H1 (cell line): ENCODE results near the gene SLC12A6. TPM values are rescaled to one million over a fixed set of nuclear protein-coding genes. Genes with fewer than 3 reads are reported as not detected.

Experiments
- CTCF ChIA-PET: fragments of 300-600 bp; sonication (Branson Sonifier 250); formaldehyde crosslinking; loops from one replicate; lab custom pipeline; 2021; ENCODE audit not compliant: partially characterized antibody; lab: Charles Lee
- POLR2A ChIA-PET: fragments of 300-600 bp; sonication (Branson Sonifier 250); formaldehyde crosslinking; loops from one replicate; lab custom pipeline; 2021; ENCODE audit warnings: inconsistent platforms; ENCODE audit not compliant: partially characterized antibody; lab: Charles Lee
- DNase-seq, 2 experiments: peaks; one replicate each; pipeline versions ENCODE4 v3.0.0 to v3.0.0-alpha.2; 2010 to 2022; ENCODE audit warnings: low spot score in 2 of 2, low read depth in 1 of 2, mixed read lengths in 1 of 2
- FAIRE-seq: peaks from 2 replicates; lab custom pipeline; 2011; peaks lifted over from hg19 to GRCh38; lab: Jason Lieb, UNC
- H2AFZ ChIP-seq: 2 replicates; pipeline ENCODE4 v1.8.1; 2012; ENCODE audit warnings: low read length, inconsistent platforms
- H2AK5ac ChIP-seq: 2 replicates; pipeline ENCODE4 v1.6.1; 2013; ENCODE audit warnings: low read depth, low read length
- H2BK120ac ChIP-seq: replicated peaks from 2 replicates; pipeline ENCODE3; 2013; ENCODE audit warnings: low read depth, low read length, inconsistent platforms
- H2BK12ac ChIP-seq: 2 replicates; pipeline ENCODE4 v1.6.1; 2013; ENCODE audit warnings: low read depth, low read length
- H2BK15ac ChIP-seq: 2 replicates; pipeline ENCODE4 v1.6.1; 2013; ENCODE audit warnings: low read length
- H2BK20ac ChIP-seq: 2 replicates; pipeline ENCODE4 v1.6.1; 2013; ENCODE audit warnings: low read length
- H2BK5ac ChIP-seq: 2 replicates; pipeline ENCODE4 v1.6.1; 2013; ENCODE audit warnings: low read depth, low read length
- H3K14ac ChIP-seq: 2 replicates; pipeline ENCODE4 v1.6.1; 2013; ENCODE audit warnings: inconsistent platforms; ENCODE audit not compliant: insufficient read length
- H3K18ac ChIP-seq: 2 replicates; pipeline ENCODE4 v1.6.1; 2013; ENCODE audit warnings: low read length; ENCODE audit errors: extremely low read depth
- H3K23ac ChIP-seq: 2 replicates; pipeline ENCODE4 v1.6.1; 2013; ENCODE audit warnings: inconsistent platforms; ENCODE audit not compliant: insufficient read length
- H3K23me2 ChIP-seq: 2 replicates; pipeline ENCODE4 v1.6.1; 2013; ENCODE audit warnings: low read depth, low read length
- H3K27ac ChIP-seq: 2 replicates; pipeline ENCODE4 v1.6.1; 2011; ENCODE audit warnings: low read depth, low read length, inconsistent platforms
- H3K27me3 ChIP-seq, 4 experiments: replicated peaks in 1 of 4; 1 replicate in 1 of 4; 2 replicates in 3 of 4; pipeline versions ENCODE4 v1.6.1 to v1.8.1; 2011 to 2013; ENCODE audit warnings: low read length in 3 of 4, mild to moderate bottlenecking in 3 of 4, inconsistent platforms in 2 of 4, mixed read lengths in 2 of 4, moderate library complexity in 1 of 4; ENCODE audit not compliant: control insufficient read depth in 3 of 4, insufficient read depth in 3 of 4; ENCODE audit errors: extremely low read depth in 1 of 4
- H3K36me3 ChIP-seq, 4 experiments: 2 replicates each; pipeline versions ENCODE4 v1.6.1 to v1.8.1; 2011 to 2013; ENCODE audit warnings: mild to moderate bottlenecking in 4 of 4, low read length in 3 of 4, moderate library complexity in 2 of 4, control low read depth in 1 of 4, inconsistent platforms in 1 of 4; ENCODE audit not compliant: insufficient read depth in 4 of 4, control insufficient read depth in 2 of 4
- H3K4ac ChIP-seq: replicated peaks from 2 replicates; pipeline ENCODE3; 2013; ENCODE audit warnings: low read length, low read depth, mixed read lengths, inconsistent platforms; ENCODE audit not compliant: insufficient read length
- H3K4me1 ChIP-seq, 4 experiments: replicated peaks in 1 of 4; 1 replicate in 1 of 4; 2 replicates in 3 of 4; pipeline versions ENCODE4 v1.6.1 to v1.8.1; 2011 to 2013; ENCODE audit warnings: low read length in 3 of 4, inconsistent platforms in 2 of 4, mixed read lengths in 1 of 4; ENCODE audit not compliant: insufficient read depth in 4 of 4, control insufficient read depth in 3 of 4
- H3K4me2 ChIP-seq, 2 experiments: 2 replicates each; pipeline versions ENCODE4 v1.6.1 to v1.8.1; 2011 to 2013; ENCODE audit warnings: low read depth in 2 of 2, low read length in 2 of 2, control low read depth in 1 of 2, inconsistent platforms in 1 of 2, mild to moderate bottlenecking in 1 of 2; ENCODE audit not compliant: insufficient read depth in 1 of 2
- H3K4me3 ChIP-seq, 4 experiments: fragments of 200-600, 300-600 bp in 1 of 4; sonication (generic), shearing (Covaris generic), sonication (Bioruptor Twin) in 1 of 4; 2 replicates each; pipeline versions ENCODE4 v1.5.1 to v1.8.1; 2011 to 2016; ENCODE audit warnings: low read length in 4 of 4, low read depth in 3 of 4, control low read depth in 2 of 4, inconsistent platforms in 2 of 4, mild to moderate bottlenecking in 2 of 4, mixed read lengths in 1 of 4, moderate library complexity in 1 of 4; ENCODE audit not compliant: insufficient read depth in 2 of 4; ENCODE audit errors: extremely low read depth in 1 of 4
- H3K56ac ChIP-seq: replicated peaks from 2 replicates; pipeline ENCODE3; 2013; ENCODE audit warnings: low read depth, mild to moderate bottlenecking, mixed read lengths, low read length, inconsistent platforms; ENCODE audit not compliant: insufficient read length
- H3K79me1 ChIP-seq: 2 replicates; pipeline ENCODE4 v1.6.1; 2013; ENCODE audit warnings: low read depth, low read length, control low read depth
- H3K79me2 ChIP-seq, 2 experiments: 2 replicates each; pipeline versions ENCODE4 v1.6.1 to v1.8.1; 2012 to 2013; ENCODE audit warnings: low read length in 2 of 2, mild to moderate bottlenecking in 2 of 2, inconsistent platforms in 1 of 2; ENCODE audit not compliant: insufficient read depth in 2 of 2, control insufficient read depth in 1 of 2
- H3K9ac ChIP-seq, 4 experiments: replicated peaks in 1 of 4; 1 replicate in 1 of 4; 2 replicates in 3 of 4; pipeline versions ENCODE4 v1.6.1 to v1.8.1; 2011 to 2013; ENCODE audit warnings: low read depth in 3 of 4, low read length in 3 of 4, control low read depth in 2 of 4, mild to moderate bottlenecking in 2 of 4, moderate library complexity in 2 of 4, inconsistent platforms in 1 of 4; ENCODE audit errors: extremely low read depth in 1 of 4
- H3K9me3 ChIP-seq, 2 experiments: 2 replicates each; pipeline versions ENCODE4 v1.6.1 to v1.8.1; 2012 to 2013; ENCODE audit warnings: mild to moderate bottlenecking in 2 of 2, moderate library complexity in 2 of 2, control low read depth in 1 of 2, inconsistent platforms in 1 of 2, low read depth in 1 of 2, low read length in 1 of 2, mixed read lengths in 1 of 2; ENCODE audit not compliant: insufficient read depth in 2 of 2
- H4K20me1 ChIP-seq, 2 experiments: replicated peaks in 1 of 2; 2 replicates each; pipeline versions ENCODE3 to v1.8.1; 2011 to 2013; ENCODE audit warnings: inconsistent platforms in 2 of 2, low read length in 2 of 2, mild to moderate bottlenecking in 1 of 2; ENCODE audit not compliant: insufficient read depth in 2 of 2, control insufficient read depth in 1 of 2
- H4K5ac ChIP-seq: 2 replicates; pipeline ENCODE4 v1.6.1; 2013; ENCODE audit warnings: low read length, low read depth, mixed read lengths, inconsistent platforms; ENCODE audit not compliant: insufficient read length
- H4K8ac ChIP-seq: 2 replicates; pipeline ENCODE4 v1.8.0; 2013; ENCODE audit warnings: mild to moderate bottlenecking, moderate library complexity, low read length, inconsistent platforms; ENCODE audit not compliant: insufficient read depth; ENCODE audit errors: extremely low read depth
- H4K91ac ChIP-seq: replicated peaks from 2 replicates; pipeline ENCODE3; 2013; ENCODE audit warnings: low read length, mixed read lengths, inconsistent platforms; ENCODE audit not compliant: insufficient read length
- ASH2L ChIP-seq: fragments of 200-600, 300-600 bp; sonication (generic); IDR thresholded peaks from one replicate; pipeline ENCODE4 v1.7.1; 2017; ENCODE audit warnings: low read length
- CBX5 ChIP-seq: fragments of 300-800, 300-1000 bp; sonication (generic); IDR thresholded peaks from 2 replicates; pipeline ENCODE4 v1.7.1; 2016; ENCODE audit warnings: antibody characterized with exemption, low read length, low read depth
- CBX8 ChIP-seq: fragments of 300-800, 300-1000 bp; sonication (generic); IDR thresholded peaks from 2 replicates; pipeline ENCODE4 v1.7.1; 2016; ENCODE audit warnings: low read depth, low read length, borderline replicate concordance
- CHD1 ChIP-seq: IDR thresholded peaks from 2 replicates; pipeline ENCODE4 v1.6.1; 2012; ENCODE audit warnings: low read depth, low read length, improper control_type of control experiment
- CTBP2 ChIP-seq: IDR thresholded peaks from 2 replicates; pipeline ENCODE4 v1.7.0; 2011; ENCODE audit warnings: borderline replicate concordance, mild to moderate bottlenecking, moderate library complexity, mixed read lengths, low read length; ENCODE audit not compliant: insufficient read depth, insufficient read length
- JUN ChIP-seq: IDR thresholded peaks from 2 replicates; pipeline ENCODE4 v1.6.1; 2011; ENCODE audit warnings: low read depth, mild to moderate bottlenecking, improper control_type of control experiment, low read length
- JUND ChIP-seq: IDR thresholded peaks from 2 replicates; pipeline ENCODE4 v1.6.1; 2011; ENCODE audit warnings: mild to moderate bottlenecking, improper control_type of control experiment, low read length
- KDM5A ChIP-seq: fragments of 200-600 bp; IDR thresholded peaks from 2 replicates; pipeline ENCODE4 v1.7.1; 2012; ENCODE audit warnings: mild to moderate bottlenecking, low read length, inconsistent platforms, mixed read lengths
- POLR2A ChIP-seq, 2 experiments: IDR thresholded peaks; 1 replicate in 1 of 2; 2 replicates in 1 of 2; pipeline ENCODE4 v1.6.1; 2011; ENCODE audit warnings: low read depth in 2 of 2, low read length in 2 of 2, mild to moderate bottlenecking in 2 of 2; ENCODE audit errors: control extremely low read depth in 1 of 2
- POU5F1 ChIP-seq: IDR thresholded peaks from 2 replicates; pipeline ENCODE4 v1.6.1; 2011; ENCODE audit warnings: low read depth, mild to moderate bottlenecking, low read length, moderate library complexity
- SP2 ChIP-seq: IDR thresholded peaks from 2 replicates; pipeline ENCODE4 v1.6.1; 2012; ENCODE audit warnings: mild to moderate bottlenecking, low read length, inconsistent platforms
- TEAD4 ChIP-seq: IDR thresholded peaks from 2 replicates; pipeline ENCODE4 v1.6.1; 2012; ENCODE audit warnings: low read depth, low read length, inconsistent platforms, mixed read lengths
- WGBS, 2 experiments: shearing (Covaris generic) in 1 of 2; methylation state at CpG; one replicate each; pipeline versions ENCODE4 v1.1.6 to v1.1.7; 2013 to 2015; ENCODE audit warnings: low lambda C conversion rate in 2 of 2, mixed read lengths in 2 of 2, inconsistent platforms in 1 of 2, low coverage in 1 of 2, missing lambda C conversion rate in 1 of 2; ENCODE audit not compliant: insufficient replicate concordance in 2 of 2, insufficient coverage in 1 of 2, insufficient read length in 1 of 2; ENCODE audit errors: extremely low coverage in 1 of 2, missing lambda C conversion rate in 1 of 2; 5-methylcytosine and 5-hydroxymethylcytosine counted together
- polyA plus RNA-seq, 7 experiments: library from polyadenylated mRNA; depleted of rRNA in 3 of 7; stranded (reverse) in 5 of 7; unstranded in 2 of 7; fragments of >200 nt in 5 of 7; fragments of 200-250 nt in 2 of 7; gene quantifications; 1 replicate in 5 of 7; 2 replicates in 1 of 7; 4 replicates in 1 of 7; pipeline versions ENCODE4 v1.2.1 to v1.2.3, GENCODE V29; 2011 to 2013; ENCODE audit warnings: missing spikeins in 2 of 7, mixed read lengths in 2 of 7
- total RNA-seq: library from RNA; stranded (reverse); fragmentation: NEBNext Ultra II Directional; extraction: Animal tissue kit (Norgen Biotek cat#: 25700); gene quantifications from 2 replicates; pipeline ENCODE4 v1.2.1, GENCODE V29; 2021
- TF ChIP-seq, protein P1 (sequence below), 3 experiments: IDR thresholded peaks; 1 replicate in 2 of 3; 2 replicates in 1 of 3; pipeline versions ENCODE4 v1.5.1 to v1.6.1; 2011; ENCODE audit warnings: low read length in 3 of 3, mild to moderate bottlenecking in 3 of 3, inconsistent platforms in 2 of 3, low read depth in 1 of 3, moderate library complexity in 1 of 3; ENCODE audit not compliant: insufficient read depth in 1 of 3; ENCODE audit errors: control extremely low read depth in 1 of 3

Gene SLC12A6
- total and polyA plus RNA-seq, 2 of the 8 experiments (the other 6 are each of a cell fraction or from before 2014, with no cell fraction given) = 9.2 to 11.1 TPM

DNA sequence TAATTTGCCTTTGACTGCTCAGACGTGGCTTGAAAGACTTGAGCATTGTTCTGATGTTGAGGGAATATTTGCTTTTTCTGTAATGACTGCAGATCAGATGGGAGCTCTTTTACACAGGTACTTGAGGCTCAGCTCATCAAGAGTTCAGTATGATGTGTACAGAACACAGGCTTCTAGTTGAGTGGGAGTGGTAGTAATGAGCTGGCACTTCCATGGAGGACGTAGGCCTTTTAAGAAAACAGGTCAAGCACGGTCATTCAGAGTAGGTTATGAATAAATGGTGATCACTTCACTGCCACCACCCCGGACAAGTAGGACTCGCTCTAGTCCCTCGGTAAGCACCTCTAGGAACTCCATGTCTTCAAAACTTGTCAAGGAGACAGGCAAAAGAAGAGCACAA, 104.0 kb downstream of the SLC12A6 start:
- H3K27ac ChIP-seq = no peak overlapping the region
- no peak overlapping the region for H2AK5ac ChIP-seq
- H3K79me1 ChIP-seq = no peaks in the 10 kb centered on the region
- H3K36me3 ChIP-seq = peaks cover 0 to 30% (median 14%) of the 10 kb centered on the region in 4 experiments; a peak in 6 of 8 replicates
- no peak overlapping the region for H3K9ac ChIP-seq
- no peak overlapping the region for H4K8ac ChIP-seq
- no peak overlapping the region for H2BK120ac ChIP-seq
- no peak overlapping the region for H4K5ac ChIP-seq
- H4K91ac ChIP-seq = no peak overlapping the region
- H4K20me1 ChIP-seq = no peaks in the 10 kb centered on the region
- H3K23me2 ChIP-seq = no peaks in the 10 kb centered on the region
- H2AFZ ChIP-seq = no peak overlapping the region
- H2BK5ac ChIP-seq = no peak overlapping the region
- DNase-seq (no peak), FAIRE-seq (no peak)
- H2BK12ac ChIP-seq = no peak overlapping the region
- no peaks in the 10 kb centered on the region for H3K9me3 ChIP-seq
- H3K4me2 ChIP-seq = no peak overlapping the region
- H3K4me3 ChIP-seq = no peak overlapping the region
- no peak overlapping the region for H2BK15ac ChIP-seq
- H3K4ac ChIP-seq = no peak overlapping the region
- H3K14ac ChIP-seq = no peak overlapping the region
- no peak overlapping the region for H3K56ac ChIP-seq
- no peak overlapping the region for H3K18ac ChIP-seq
- no peak overlapping the region for H2BK20ac ChIP-seq
- no peak overlapping the region for H3K23ac ChIP-seq
- no peaks in the 10 kb centered on the region for H3K4me1 ChIP-seq
- POLR2A ChIA-PET = interaction anchor here (1.2 to 1.4 kb wide), 2 partner anchors 24 to 109 kb away, joined by 3 to 4 read pairs; partner anchors contain the start of genes KATNBL1, NOP10 and NUTM1
- H3K27me3 ChIP-seq = no peaks in the 10 kb centered on the region
- H3K79me2 ChIP-seq = no peaks in the 10 kb centered on the region
- CTCF ChIA-PET = interaction anchor here (0.6 to 4.1 kb wide), 6 partner anchors 8 to 562 kb away, joined by 3 to 21 read pairs (median 3); partner anchors contain the start of genes ACTC1 and EMC4
- 87% methylated on average over 6 of the region's 6 CpGs; no CpG with 5 or more reads in 1 of the 2 experiments for WGBS, 2 experiments
- TF ChIP-seq TEAD4 (no peak), JUND (no peak), ASH2L (no peak), KDM5A (no peak), CHD1 (no peak), CTBP2 (no peak), JUN (no peak), CBX5 (no peak), SP2 (no peak), CBX8 (no peak), POLR2A (IDR thresholded peaks at IDR 0.05; ENCODE audit: control extremely low read depth in 1 of 2, low read depth in 2 of 2, low read length in 2 of 2) (no peak), POU5F1 (no peak)
- TF ChIP-seq, protein P1, sequence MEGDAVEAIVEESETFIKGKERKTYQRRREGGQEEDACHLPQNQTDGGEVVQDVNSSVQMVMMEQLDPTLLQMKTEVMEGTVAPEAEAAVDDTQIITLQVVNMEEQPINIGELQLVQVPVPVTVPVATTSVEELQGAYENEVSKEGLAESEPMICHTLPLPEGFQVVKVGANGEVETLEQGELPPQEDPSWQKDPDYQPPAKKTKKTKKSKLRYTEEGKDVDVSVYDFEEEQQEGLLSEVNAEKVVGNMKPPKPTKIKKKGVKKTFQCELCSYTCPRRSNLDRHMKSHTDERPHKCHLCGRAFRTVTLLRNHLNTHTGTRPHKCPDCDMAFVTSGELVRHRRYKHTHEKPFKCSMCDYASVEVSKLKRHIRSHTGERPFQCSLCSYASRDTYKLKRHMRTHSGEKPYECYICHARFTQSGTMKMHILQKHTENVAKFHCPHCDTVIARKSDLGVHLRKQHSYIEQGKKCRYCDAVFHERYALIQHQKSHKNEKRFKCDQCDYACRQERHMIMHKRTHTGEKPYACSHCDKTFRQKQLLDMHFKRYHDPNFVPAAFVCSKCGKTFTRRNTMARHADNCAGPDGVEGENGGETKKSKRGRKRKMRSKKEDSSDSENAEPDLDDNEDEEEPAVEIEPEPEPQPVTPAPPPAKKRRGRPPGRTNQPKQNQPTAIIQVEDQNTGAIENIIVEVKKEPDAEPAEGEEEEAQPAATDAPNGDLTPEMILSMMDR (IDR thresholded peaks at IDR 0.05; ENCODE audit: control extremely low read depth in 1 of 3, insufficient read depth in 1 of 3, low read depth in 1 of 3, low read length in 3 of 3) = no peak
